Activated CD4-positive, alpha-beta T cell treated with anti-CD3 and anti-CD28 coated beads for 48 hours (primary cell): ENCODE measurements around the gene PSMD2.
"Not testable (repeated sequence)": the region's sequence is repeated elsewhere in the genome, so short reads cannot be mapped to it uniquely, and the experiment has no call there.

Source experiments
- DNase-seq: peaks from one replicate; pipeline ENCODE4 v3.0.0-alpha.2; 2020

The PSMD2 gene

GRCh38 chr3:184321666-184322065 lies 22.6 kb downstream of the PSMD2 start:
- DNase-seq: no peak

- no peak for DNase-seq
Measured at GRCh38 chr3:184322731-184323487, 23.9 kb downstream of the PSMD2 start.

- DNase-seq: no peak
Measured at GRCh38 chr3:184323696-184324095, 24.7 kb downstream of the PSMD2 start.

- DNase-seq: no peak
Measured at GRCh38 chr3:184325269-184325668, 26.2 kb downstream of the PSMD2 start.

- peak; percentile 62 for DNase-seq
Measured at GRCh38 chr3:184325715-184326369, 26.8 kb downstream of the PSMD2 start.

GRCh38 chr3:184327171-184327570 lies 28.1 kb downstream of the PSMD2 start:
- DNase-seq: no peak

GRCh38 chr3:184328516-184328915 lies 29.5 kb downstream of the PSMD2 start:
- DNase-seq: no peak

GRCh38 chr3:184332370-184333090 lies 33.5 kb downstream of the PSMD2 start:
- no peak for DNase-seq

GRCh38 chr3:184333190-184333589 lies 34.1 kb downstream of the PSMD2 start:
- DNase-seq: no peak

- DNase-seq: no peak
Measured at GRCh38 chr3:184333700-184334099, 34.7 kb downstream of the PSMD2 start.

- peak; percentile 69 for DNase-seq
Measured at GRCh38 chr3:184334470-184335158, 35.6 kb downstream of the PSMD2 start.

GRCh38 chr3:184335291-184335660 lies 36.2 kb downstream of the PSMD2 start:
- DNase-seq: no peak

- peak; percentile 91 for DNase-seq
Measured at GRCh38 chr3:184335661-184336546, 36.9 kb downstream of the PSMD2 start.

- no peak for DNase-seq
Measured at GRCh38 chr3:184336547-184337398, 37.7 kb downstream of the PSMD2 start.

- DNase-seq: no peak
Measured at GRCh38 chr3:184337399-184337714, 38.3 kb downstream of the PSMD2 start, which contains the start of gene FAM131A. Gene FAM131A, plus strand, starts transcription at chr3:184337600. Its CDS starts 31 bp downstream, at chr3:184337631.

GRCh38 chr3:184337981-184338380 lies 38.9 kb downstream of the PSMD2 start:
- DNase-seq: no peak

- DNase-seq: no peak
Measured at GRCh38 chr3:184338511-184338945, 39.5 kb downstream of the PSMD2 start.

- no peak for DNase-seq
Measured at GRCh38 chr3:184339001-184339400, 40.0 kb downstream of the PSMD2 start.

- DNase-seq: not testable (repeated sequence)
Measured at GRCh38 chr3:184339451-184340135, 40.6 kb downstream of the PSMD2 start.

- no peak for DNase-seq
Measured at GRCh38 chr3:184341925-184342324, 42.9 kb downstream of the PSMD2 start.
